ENCODE data around the gene TREH.

The TREH gene

GRCh38 chr11:118659953-118660680, 19.3 kb downstream of the TREH start:
- TF ChIP-seq, protein P1, sequence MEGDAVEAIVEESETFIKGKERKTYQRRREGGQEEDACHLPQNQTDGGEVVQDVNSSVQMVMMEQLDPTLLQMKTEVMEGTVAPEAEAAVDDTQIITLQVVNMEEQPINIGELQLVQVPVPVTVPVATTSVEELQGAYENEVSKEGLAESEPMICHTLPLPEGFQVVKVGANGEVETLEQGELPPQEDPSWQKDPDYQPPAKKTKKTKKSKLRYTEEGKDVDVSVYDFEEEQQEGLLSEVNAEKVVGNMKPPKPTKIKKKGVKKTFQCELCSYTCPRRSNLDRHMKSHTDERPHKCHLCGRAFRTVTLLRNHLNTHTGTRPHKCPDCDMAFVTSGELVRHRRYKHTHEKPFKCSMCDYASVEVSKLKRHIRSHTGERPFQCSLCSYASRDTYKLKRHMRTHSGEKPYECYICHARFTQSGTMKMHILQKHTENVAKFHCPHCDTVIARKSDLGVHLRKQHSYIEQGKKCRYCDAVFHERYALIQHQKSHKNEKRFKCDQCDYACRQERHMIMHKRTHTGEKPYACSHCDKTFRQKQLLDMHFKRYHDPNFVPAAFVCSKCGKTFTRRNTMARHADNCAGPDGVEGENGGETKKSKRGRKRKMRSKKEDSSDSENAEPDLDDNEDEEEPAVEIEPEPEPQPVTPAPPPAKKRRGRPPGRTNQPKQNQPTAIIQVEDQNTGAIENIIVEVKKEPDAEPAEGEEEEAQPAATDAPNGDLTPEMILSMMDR (IDR thresholded peaks at IDR 0.05; ENCODE audit: extremely low read depth, missing control alignments), result no peak
- DNase-seq (ENCODE audit: low spot score), result no peak

GRCh38 chr11:118659314-118659952, 20.0 kb downstream of the TREH start:
- DNase-seq (ENCODE audit: low spot score), result peak; percentile 89
- TF ChIP-seq, protein P1 (IDR thresholded peaks at IDR 0.05; ENCODE audit: extremely low read depth, missing control alignments), result peak; percentile 97

- DNase-seq (ENCODE audit: low spot score), result no peak
- TF ChIP-seq, protein P1 (IDR thresholded peaks at IDR 0.05; ENCODE audit: extremely low read depth, missing control alignments), result no peak
These were observed 20.8 kb downstream of the TREH start for GRCh38 chr11:118658429-118659313.

- TF ChIP-seq, protein P1 (IDR thresholded peaks at IDR 0.05; ENCODE audit: extremely low read depth, missing control alignments), result no peak
- DNase-seq (ENCODE audit: low spot score), result no peak
These were observed 21.6 kb downstream of the TREH start for GRCh38 chr11:118657709-118658428.

DNA sequence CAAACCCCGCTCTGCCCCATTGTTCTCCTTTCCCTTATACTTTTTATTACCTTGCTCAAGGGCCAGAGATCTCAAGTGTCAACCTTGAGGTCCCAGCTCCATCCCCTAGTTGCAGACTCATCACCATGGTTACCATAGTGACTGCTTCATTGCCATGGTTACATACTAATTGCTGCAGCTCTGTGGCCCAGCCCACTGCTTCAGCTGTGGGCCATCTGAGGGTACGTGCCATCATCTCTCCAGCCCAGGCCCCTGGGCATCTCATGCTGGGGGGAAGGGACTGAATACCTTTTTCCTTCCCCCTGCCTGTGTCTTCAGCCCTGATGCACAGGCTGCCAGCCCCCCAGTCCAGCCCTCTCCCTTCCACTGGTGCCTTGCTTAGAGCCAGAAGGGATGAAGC, 22.2 kb downstream of the TREH start:
- DNase-seq (ENCODE audit: low spot score), result no peak
- TF ChIP-seq, protein P1 (IDR thresholded peaks at IDR 0.05; ENCODE audit: extremely low read depth, missing control alignments), result no peak

- no peak for DNase-seq (ENCODE audit: low spot score)
- TF ChIP-seq, protein P1 (IDR thresholded peaks at IDR 0.05; ENCODE audit: extremely low read depth, missing control alignments), result no peak
These were observed 22.8 kb downstream of the TREH start for GRCh38 chr11:118656563-118657165.
